GM19351 (cell line): ENCODE data around the gene MKRN3.

Experiments used
- ATAC-seq: cut with Tn5 transposase; IDR thresholded peaks from one replicate; pipeline ENCODE4 v1.9.1; 2021; ENCODE audit warnings: mild to moderate bottlenecking, moderate library complexity; ENCODE audit not compliant: unreplicated experiment

The MKRN3 gene

GRCh38 chr15:23565395-23566070, at the start of gene MKRN3:
TSS of gene MKRN3 (plus strand) at chr15:23565674. CDS start at chr15:23565783, 109 bp downstream.
- no peak for ATAC-seq

- no peak for ATAC-seq
Measured at GRCh38 chr15:23516866-23517265, 48.6 kb upstream of the MKRN3 start.

GRCh38 chr15:23518104-23518503, 47.4 kb upstream of the MKRN3 start:
- ATAC-seq = no peak

GRCh38 chr15:23524816-23525215, 40.7 kb upstream of the MKRN3 start:
- ATAC-seq = no peak

- ATAC-seq = no peak
Measured at GRCh38 chr15:23529891-23530290, 35.6 kb upstream of the MKRN3 start.

GRCh38 chr15:23532024-23532423, 33.5 kb upstream of the MKRN3 start:
- ATAC-seq = no peak

GRCh38 chr15:23536659-23537058, 28.8 kb upstream of the MKRN3 start:
- no peak for ATAC-seq

- ATAC-seq = no peak
Measured at GRCh38 chr15:23538648-23539047, 26.8 kb upstream of the MKRN3 start.

GRCh38 chr15:23539892-23540291, 25.6 kb upstream of the MKRN3 start:
- ATAC-seq = no peak

- no peak for ATAC-seq
Measured at GRCh38 chr15:23546158-23546557, 19.3 kb upstream of the MKRN3 start.

GRCh38 chr15:23548071-23548470, 17.4 kb upstream of the MKRN3 start:
- ATAC-seq = no peak

- no peak for ATAC-seq
Measured at GRCh38 chr15:23561914-23562313, 3.6 kb upstream of the MKRN3 start.

- no peak for ATAC-seq
Measured at GRCh38 chr15:23564821-23565394, 566 bp upstream of the MKRN3 start.

GRCh38 chr15:23566071-23566554, 639 bp downstream of the MKRN3 start:
- ATAC-seq = no peak

- no peak for ATAC-seq
Measured at GRCh38 chr15:23566651-23567050, 1.2 kb downstream of the MKRN3 start.

GRCh38 chr15:23567921-23568320, 2.4 kb downstream of the MKRN3 start:
- ATAC-seq = no peak

- no peak for ATAC-seq
Measured at GRCh38 chr15:23569151-23569925, 3.9 kb downstream of the MKRN3 start.

- no peak for ATAC-seq
Measured at GRCh38 chr15:23570486-23570885, 5.0 kb downstream of the MKRN3 start.

- ATAC-seq = no peak
Measured at GRCh38 chr15:23572844-23573243, 7.4 kb downstream of the MKRN3 start.

- ATAC-seq = no peak
Measured at GRCh38 chr15:23574742-23575141, 9.3 kb downstream of the MKRN3 start.

- ATAC-seq = no peak
Measured at GRCh38 chr15:23576061-23576460, 10.6 kb downstream of the MKRN3 start.
